ENCODE data around the gene GEMIN8. TPM values are rescaled to one million over a fixed set of nuclear protein-coding genes. Genes with fewer than 3 reads are reported as not detected.

GEMIN8 gene
- total RNA-seq (2022; extraction: Qiagen RNA extraction; ENCODE audit: low read depth): 7.5 to 13.6 TPM (median 11.8 TPM) in 5 replicates

GRCh38 chrX:14029425-14030173 is at the start of gene GEMIN8:
Gene GEMIN8 (minus strand): TSS chrX:14029892. CDS start chrX:14021478, 8,414 bp downstream.

Other genes starting within 250 kb of the GEMIN8 start
- 0.05 TPM in 1 of 5 replicates, not detected in the others for gene GPM6B, start 212.8 kb downstream of the GEMIN8 start, total RNA-seq (2022; extraction: Qiagen RNA extraction; ENCODE audit: low read depth)

All from A549 treated with CpdA at 1 μM for 4 hours (cell line).